ENCODE measurements around the gene HILPDA.
"Not testable (repeated sequence)": the region's sequence is repeated elsewhere in the genome, so short reads cannot be mapped to it uniquely, and the experiment has no call there.

HILPDA gene

DNA sequence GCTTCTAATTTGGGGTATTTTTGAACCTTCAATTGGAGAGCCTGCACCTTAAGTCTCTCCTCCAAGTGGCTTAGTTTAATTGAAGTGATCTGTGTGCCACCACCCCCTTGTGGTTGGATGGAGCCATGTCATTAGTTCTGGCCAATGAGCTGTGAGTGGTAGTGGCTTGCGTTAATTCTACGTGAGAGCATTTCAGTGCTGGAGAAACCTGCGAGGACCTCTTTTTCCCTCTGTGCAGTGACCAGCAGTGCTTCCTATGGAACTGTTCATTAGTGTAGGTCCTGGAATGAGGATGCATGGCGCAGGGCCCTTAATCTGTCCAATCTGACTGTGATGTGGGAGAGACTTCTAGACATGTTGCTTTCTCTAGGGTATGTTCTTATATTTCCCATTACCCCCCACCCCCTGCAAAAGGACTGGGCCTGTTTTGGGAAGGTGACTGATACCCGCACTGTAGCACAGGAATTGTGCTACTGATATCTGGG lies 3.8 kb downstream of the HILPDA start:
- Histone ChIP-seq H3K36me3 (ENCODE audit: control insufficient read depth, insufficient read depth, low read length) (no peaks in the 10 kb centered on the region), H3K4me3 (ENCODE audit: insufficient read depth, low read depth, low read length, poor library complexity, severe bottlenecking) (no peak overlapping the region), H3K9me3 (ENCODE audit: control insufficient read depth, low read length) (no peaks in the 10 kb centered on the region), H3K27ac (ENCODE audit: insufficient read depth, low read length, poor library complexity, severe bottlenecking) (no peak overlapping the region), H3K27me3 (replicated peaks; ENCODE audit: control insufficient read depth, insufficient read depth, low read length, poor library complexity, severe bottlenecking) (no peaks in the 10 kb centered on the region), H3K4me1 (ENCODE audit: control insufficient read depth, insufficient read depth, low read length, poor library complexity, severe bottlenecking) (peaks cover 18% of the 10 kb centered on the region)
- peak; percentile 44 to 58 (median 51) for DNase-seq

- no peak overlapping the region for H3K4me3 ChIP-seq (ENCODE audit: insufficient read depth, low read depth, low read length, poor library complexity, severe bottlenecking)
- no peaks in the 10 kb centered on the region for H3K9me3 ChIP-seq (ENCODE audit: control insufficient read depth, low read length)
- H3K4me1 ChIP-seq (ENCODE audit: control insufficient read depth, insufficient read depth, low read length, poor library complexity, severe bottlenecking), result peaks cover 8% of the 10 kb centered on the region
- H3K36me3 ChIP-seq (ENCODE audit: control insufficient read depth, insufficient read depth, low read length), result no peaks in the 10 kb centered on the region
- no peak for DNase-seq
- H3K27ac ChIP-seq (ENCODE audit: insufficient read depth, low read length, poor library complexity, severe bottlenecking), result no peak overlapping the region
- no peaks in the 10 kb centered on the region for H3K27me3 ChIP-seq (replicated peaks; ENCODE audit: control insufficient read depth, insufficient read depth, low read length, poor library complexity, severe bottlenecking)
Observed at GRCh38 chr7:128462460-128462859, 6.8 kb downstream of the HILPDA start.

DNA sequence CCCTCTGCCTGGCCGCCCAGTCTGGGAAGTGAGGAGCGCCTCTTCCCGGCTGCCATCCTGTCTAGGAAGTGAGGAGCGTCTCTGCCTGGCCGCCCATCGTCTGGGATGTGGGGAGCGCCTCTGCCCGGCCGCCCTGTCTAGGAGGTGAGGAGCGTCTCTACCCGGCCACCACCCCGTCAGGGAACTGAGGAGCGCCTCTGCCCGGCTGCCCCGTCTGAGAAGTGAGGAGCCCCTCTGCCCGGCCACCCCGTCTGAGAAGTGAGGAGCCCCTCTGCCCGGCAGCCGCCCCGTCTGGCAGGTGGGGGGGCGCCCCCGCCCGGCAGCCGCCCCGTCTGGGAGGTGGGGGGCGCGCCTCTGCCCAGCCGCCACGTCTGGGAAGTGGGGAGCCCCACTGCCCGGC lies 7.7 kb downstream of the HILPDA start:
- H3K27ac ChIP-seq (ENCODE audit: insufficient read depth, low read length, poor library complexity, severe bottlenecking); H3K27me3 ChIP-seq (replicated peaks; ENCODE audit: control insufficient read depth, insufficient read depth, low read length, poor library complexity, severe bottlenecking); H3K9me3 ChIP-seq (ENCODE audit: control insufficient read depth, low read length); H3K4me1 ChIP-seq (ENCODE audit: control insufficient read depth, insufficient read depth, low read length, poor library complexity, severe bottlenecking); DNase-seq; H3K36me3 ChIP-seq (ENCODE audit: control insufficient read depth, insufficient read depth, low read length); H3K4me3 ChIP-seq (ENCODE audit: insufficient read depth, low read depth, low read length, poor library complexity, severe bottlenecking): not testable (repeated sequence)

DNA sequence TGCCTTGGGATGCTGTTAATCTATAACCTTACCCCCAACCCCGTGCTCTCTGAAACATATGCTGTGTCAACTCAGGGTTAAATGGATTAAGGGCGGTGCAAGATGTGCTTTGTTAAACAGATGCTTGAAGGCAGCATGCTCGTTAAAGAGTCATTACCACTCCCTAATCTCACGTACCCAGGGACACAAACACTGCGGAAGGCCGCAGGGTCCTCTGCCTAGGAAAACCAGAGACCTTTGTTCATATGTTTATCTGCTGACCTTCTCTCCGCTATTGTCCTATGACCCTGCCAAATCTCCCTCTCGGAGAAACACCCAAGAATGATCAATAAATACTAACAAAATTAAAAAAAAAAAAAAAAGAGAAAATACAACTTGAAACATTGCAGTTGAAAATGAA lies 8.3 kb downstream of the HILPDA start:
- not testable (repeated sequence) for H3K36me3 ChIP-seq (ENCODE audit: control insufficient read depth, insufficient read depth, low read length)

GRCh38 chr7:128466871-128467270 lies 11.2 kb downstream of the HILPDA start:
- not testable (repeated sequence) for H3K27me3 ChIP-seq (replicated peaks; ENCODE audit: control insufficient read depth, insufficient read depth, low read length, poor library complexity, severe bottlenecking); H3K4me1 ChIP-seq (ENCODE audit: control insufficient read depth, insufficient read depth, low read length, poor library complexity, severe bottlenecking); H3K9me3 ChIP-seq (ENCODE audit: control insufficient read depth, low read length); H3K36me3 ChIP-seq (ENCODE audit: control insufficient read depth, insufficient read depth, low read length); H3K4me3 ChIP-seq (ENCODE audit: insufficient read depth, low read depth, low read length, poor library complexity, severe bottlenecking); H3K27ac ChIP-seq (ENCODE audit: insufficient read depth, low read length, poor library complexity, severe bottlenecking); DNase-seq

More for the DNA sequence above, 8.3 kb downstream of the HILPDA start:
- H3K4me1 ChIP-seq (ENCODE audit: control insufficient read depth, insufficient read depth, low read length, poor library complexity, severe bottlenecking); DNase-seq; H3K27ac ChIP-seq (ENCODE audit: insufficient read depth, low read length, poor library complexity, severe bottlenecking); H3K9me3 ChIP-seq (ENCODE audit: control insufficient read depth, low read length); H3K27me3 ChIP-seq (replicated peaks; ENCODE audit: control insufficient read depth, insufficient read depth, low read length, poor library complexity, severe bottlenecking); H3K4me3 ChIP-seq (ENCODE audit: insufficient read depth, low read depth, low read length, poor library complexity, severe bottlenecking): not testable (repeated sequence)

- peak; percentile 86 to 91 (median 88) for DNase-seq
- not testable (repeated sequence) for H3K27me3 ChIP-seq (replicated peaks; ENCODE audit: control insufficient read depth, insufficient read depth, low read length, poor library complexity, severe bottlenecking); H3K36me3 ChIP-seq (ENCODE audit: control insufficient read depth, insufficient read depth, low read length); H3K4me1 ChIP-seq (ENCODE audit: control insufficient read depth, insufficient read depth, low read length, poor library complexity, severe bottlenecking); H3K9me3 ChIP-seq (ENCODE audit: control insufficient read depth, low read length)
- Histone ChIP-seq H3K27ac (ENCODE audit: insufficient read depth, low read length, poor library complexity, severe bottlenecking) (peak within 1 kb of the TSS; percentile 80), H3K4me3 (ENCODE audit: insufficient read depth, low read depth, low read length, poor library complexity, severe bottlenecking) (peak within 1 kb of the TSS; percentile 73)
Observed at GRCh38 chr7:128476402-128477335, 21.0 kb downstream of the HILPDA start, which contains the start of gene METTL2B. METTL2B (plus strand) TSS chr7:128476748; CDS start chr7:128476766, 18 bp downstream.

- Histone ChIP-seq H3K4me3 (ENCODE audit: insufficient read depth, low read depth, low read length, poor library complexity, severe bottlenecking) (peak overlapping the region; percentile 73), H3K27ac (ENCODE audit: insufficient read depth, low read length, poor library complexity, severe bottlenecking) (peak overlapping the region; percentile 80)
- H3K36me3 ChIP-seq (ENCODE audit: control insufficient read depth, insufficient read depth, low read length); DNase-seq; H3K4me1 ChIP-seq (ENCODE audit: control insufficient read depth, insufficient read depth, low read length, poor library complexity, severe bottlenecking); H3K9me3 ChIP-seq (ENCODE audit: control insufficient read depth, low read length); H3K27me3 ChIP-seq (replicated peaks; ENCODE audit: control insufficient read depth, insufficient read depth, low read length, poor library complexity, severe bottlenecking): not testable (repeated sequence)
Observed at GRCh38 chr7:128477336-128477690, 21.6 kb downstream of the HILPDA start.

- H3K9me3 ChIP-seq (ENCODE audit: control insufficient read depth, low read length); DNase-seq; H3K4me3 ChIP-seq (ENCODE audit: insufficient read depth, low read depth, low read length, poor library complexity, severe bottlenecking); H3K27ac ChIP-seq (ENCODE audit: insufficient read depth, low read length, poor library complexity, severe bottlenecking); H3K4me1 ChIP-seq (ENCODE audit: control insufficient read depth, insufficient read depth, low read length, poor library complexity, severe bottlenecking); H3K36me3 ChIP-seq (ENCODE audit: control insufficient read depth, insufficient read depth, low read length); H3K27me3 ChIP-seq (replicated peaks; ENCODE audit: control insufficient read depth, insufficient read depth, low read length, poor library complexity, severe bottlenecking): not testable (repeated sequence)
Observed at GRCh38 chr7:128479082-128479481, 23.4 kb downstream of the HILPDA start.

DNA sequence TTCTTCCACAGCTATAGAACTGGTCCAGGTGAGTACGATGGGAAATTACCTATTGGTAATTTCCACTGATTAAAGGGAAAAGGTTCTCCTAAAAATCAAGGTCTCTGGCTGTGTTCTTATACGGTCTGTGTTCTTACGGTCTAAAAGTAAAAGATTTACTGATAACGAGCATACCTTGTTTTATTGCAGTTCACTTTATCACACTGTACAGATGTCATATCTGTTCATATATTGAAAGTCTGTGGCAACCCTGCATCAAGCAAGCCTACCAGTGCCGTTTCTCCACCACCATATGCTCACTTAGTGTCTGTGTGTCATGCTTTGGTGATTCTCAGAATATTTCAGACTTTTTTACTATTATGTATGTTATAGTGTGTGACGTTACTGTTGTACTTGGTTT lies 32.5 kb downstream of the HILPDA start:
- not testable (repeated sequence) for H3K36me3 ChIP-seq (ENCODE audit: control insufficient read depth, insufficient read depth, low read length); DNase-seq; H3K4me3 ChIP-seq (ENCODE audit: insufficient read depth, low read depth, low read length, poor library complexity, severe bottlenecking); H3K9me3 ChIP-seq (ENCODE audit: control insufficient read depth, low read length); H3K4me1 ChIP-seq (ENCODE audit: control insufficient read depth, insufficient read depth, low read length, poor library complexity, severe bottlenecking); H3K27me3 ChIP-seq (replicated peaks; ENCODE audit: control insufficient read depth, insufficient read depth, low read length, poor library complexity, severe bottlenecking); H3K27ac ChIP-seq (ENCODE audit: insufficient read depth, low read length, poor library complexity, severe bottlenecking)

DNA sequence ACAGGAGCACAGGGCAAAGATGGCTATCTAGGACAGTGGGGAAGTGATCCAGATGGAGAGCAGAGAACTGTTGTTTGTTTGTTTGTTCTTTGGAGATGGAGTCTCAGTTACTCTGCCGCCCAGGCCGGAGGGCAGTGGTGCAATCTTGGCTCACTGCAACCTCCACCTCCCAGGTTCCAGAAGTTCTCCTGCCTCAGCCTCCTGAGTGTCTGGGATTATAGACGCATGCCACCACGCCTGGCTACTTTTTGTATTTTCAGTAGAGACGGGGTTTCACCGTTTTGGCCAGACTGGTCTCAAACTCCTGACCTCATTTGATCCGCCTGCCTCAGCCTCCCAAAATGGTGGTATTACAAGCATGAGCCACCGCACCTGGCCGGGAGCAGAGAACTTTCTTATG lies 41.7 kb downstream of the HILPDA start:
- no peak for DNase-seq
- no peaks in the 10 kb centered on the region for H3K27me3 ChIP-seq (replicated peaks; ENCODE audit: control insufficient read depth, insufficient read depth, low read length, poor library complexity, severe bottlenecking)

More for the DNA sequence above, 41.7 kb downstream of the HILPDA start:
- no peak overlapping the region for H3K4me3 ChIP-seq (ENCODE audit: insufficient read depth, low read depth, low read length, poor library complexity, severe bottlenecking)
- peaks cover 10% of the 10 kb centered on the region for H3K36me3 ChIP-seq (ENCODE audit: control insufficient read depth, insufficient read depth, low read length)
- no peaks in the 10 kb centered on the region for H3K9me3 ChIP-seq (ENCODE audit: control insufficient read depth, low read length)
- H3K27ac ChIP-seq (ENCODE audit: insufficient read depth, low read length, poor library complexity, severe bottlenecking), result no peak overlapping the region
- H3K4me1 ChIP-seq (ENCODE audit: control insufficient read depth, insufficient read depth, low read length, poor library complexity, severe bottlenecking), result no peaks in the 10 kb centered on the region
